Lung microvascular endothelial cell (primary cell): ENCODE results near the gene GALNT17. TPM values are rescaled to one million over a fixed set of nuclear protein-coding genes. Genes with fewer than 3 reads are reported as not detected.

Experiments
- DNase-seq, 2 donors: peaks; one replicate each; pipeline versions ENCODE4 v3.0.0 to v3.0.0-alpha.2; 2010; ENCODE audit warnings: low read depth in 2 of 2
- total RNA-seq: library from RNA; depleted of rRNA; stranded (reverse); fragments of >200 nt; gene quantifications from 2 replicates; pipeline ENCODE4 v1.2.1, GENCODE V29; 2014

GALNT17 gene
- total RNA-seq, 1 donor from 2014 or later = not detected

GRCh38 chr7:71457021-71457420, 325.1 kb downstream of the GALNT17 start:
- DNase-seq = no peak

GRCh38 chr7:71457846-71458590, 326.1 kb downstream of the GALNT17 start:
- DNase-seq = no peak

GRCh38 chr7:71459132-71459531, 327.2 kb downstream of the GALNT17 start:
- no peak for DNase-seq

GRCh38 chr7:71461572-71461971, 329.6 kb downstream of the GALNT17 start:
- no peak for DNase-seq

- DNase-seq = no peak
Observed at GRCh38 chr7:71465741-71466189, 333.8 kb downstream of the GALNT17 start.

- no peak for DNase-seq
Observed at GRCh38 chr7:71466448-71467145, 334.7 kb downstream of the GALNT17 start.

- DNase-seq = no peak
Observed at GRCh38 chr7:71470326-71470725, 338.4 kb downstream of the GALNT17 start.

- no peak for DNase-seq
Observed at GRCh38 chr7:71470830-71471229, 338.9 kb downstream of the GALNT17 start.

GRCh38 chr7:71472962-71473361, 341.0 kb downstream of the GALNT17 start:
- DNase-seq = no peak

GRCh38 chr7:71473366-71473967, 341.5 kb downstream of the GALNT17 start:
- no peak for DNase-seq

- no peak for DNase-seq
Observed at GRCh38 chr7:71477441-71477840, 345.5 kb downstream of the GALNT17 start.

GRCh38 chr7:71479231-71479630, 347.3 kb downstream of the GALNT17 start:
- no peak for DNase-seq

GRCh38 chr7:71480791-71481190, 348.8 kb downstream of the GALNT17 start:
- no peak for DNase-seq

GRCh38 chr7:71482284-71482683, 350.3 kb downstream of the GALNT17 start:
- DNase-seq = no peak

- DNase-seq = no peak
Observed at GRCh38 chr7:71484380-71484779, 352.4 kb downstream of the GALNT17 start.

GRCh38 chr7:71485586-71485985, 353.6 kb downstream of the GALNT17 start:
- no peak for DNase-seq

- DNase-seq = no peak
Observed at GRCh38 chr7:71486414-71486813, 354.5 kb downstream of the GALNT17 start.

- no peak for DNase-seq
Observed at GRCh38 chr7:71486856-71487628, 355.1 kb downstream of the GALNT17 start.

GRCh38 chr7:71488308-71488707, 356.4 kb downstream of the GALNT17 start:
- DNase-seq = peak in 1 of 2 donors; percentile 0

- DNase-seq = no peak
Observed at GRCh38 chr7:71491336-71491735, 359.4 kb downstream of the GALNT17 start.

- no peak for DNase-seq
Observed at GRCh38 chr7:71495828-71496227, 363.9 kb downstream of the GALNT17 start.
